Measurements from ENCODE around the gene KCNC1. TPM values are rescaled to one million over a fixed set of nuclear protein-coding genes. Genes with fewer than 3 reads are reported as not detected.

The KCNC1 gene
- total RNA-seq, 5 donors from 2014 or later (not counting 1 experiment from before 2014, with no cell fraction given) = not detected

DNA sequence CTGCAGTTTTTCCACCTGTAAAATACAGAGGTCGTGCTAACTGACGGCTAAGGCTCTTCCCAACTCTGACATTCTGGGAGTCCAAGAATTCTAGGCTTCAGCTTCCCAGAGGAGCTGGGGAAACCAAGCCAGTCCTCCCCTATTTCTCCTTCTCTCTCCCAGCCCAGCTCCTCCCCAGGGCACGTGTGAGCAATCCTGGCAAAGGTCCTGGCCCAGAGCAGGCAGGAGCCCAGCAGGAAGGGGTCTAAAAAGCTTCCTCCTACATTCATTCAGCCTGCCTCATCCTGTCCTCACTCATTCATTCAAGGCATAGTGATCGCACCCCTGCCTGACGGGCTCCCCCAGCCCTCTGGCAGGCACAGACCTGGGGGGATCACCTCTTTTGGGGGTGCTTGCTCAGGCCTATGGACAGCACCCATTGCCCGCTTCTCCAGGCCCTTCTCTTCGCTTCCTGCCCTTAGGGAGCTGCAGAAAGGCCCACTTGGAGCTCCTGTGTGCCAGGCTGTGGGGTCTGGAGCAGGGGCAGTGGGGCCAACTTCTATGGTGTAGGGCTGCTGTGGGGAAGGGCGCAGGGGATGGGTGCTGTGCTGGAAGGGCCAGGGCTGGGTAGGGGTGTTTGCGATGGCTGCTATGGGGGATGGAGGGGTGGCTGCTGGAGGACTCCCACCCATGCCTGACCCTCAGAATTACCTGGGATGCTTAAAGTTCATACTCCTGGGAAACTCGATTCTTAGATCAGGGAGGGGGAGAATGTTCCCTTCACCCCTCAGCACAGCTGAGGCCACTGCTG, 9.8 kb downstream of the KCNC1 start:
- ATAC-seq (replicated peaks in 1 of 4) (no peak), DNase-seq (no peak)
- no peaks in the 10 kb centered on the region for H3K4me1 ChIP-seq (ENCODE audit: control insufficient read depth in 1 of 2, extremely low read depth in 1 of 2, insufficient read depth in 2 of 2, low read length in 2 of 2)
- no peak overlapping the region for H3K4me3 ChIP-seq (ENCODE audit: control insufficient read depth in 1 of 2, extremely low read depth in 1 of 2, low read length in 1 of 2)
- no peak overlapping the region for H3K27ac ChIP-seq (ENCODE audit: low read length)
- Mint-ChIP-seq H3K4me1 (no peaks in the 10 kb centered on the region), H3K27me3 (peaks cover 31 to 35% of the 10 kb centered on the region in 2 donors), H3K27ac (no peak overlapping the region), H3K36me3 (no peaks in the 10 kb centered on the region), H3K9me3 (no peaks in the 10 kb centered on the region), H3K4me3 (no peak overlapping the region)
- no peaks in the 10 kb centered on the region for H3K9me3 ChIP-seq
- CTCF ChIA-PET = no interaction called here
- POLR2A ChIA-PET = no interaction called here
- H3K27me3 ChIP-seq (replicated peaks in 1 of 2; ENCODE audit: control insufficient read depth in 2 of 2, extremely low read depth in 1 of 2, insufficient read depth in 2 of 2, low read length in 1 of 2) = peaks cover 0 to 63% of the 10 kb centered on the region in 2 experiments
- 76% methylated on average over 8 of the region's 10 CpGs for WGBS (ENCODE audit: insufficient coverage)
- no peaks in the 10 kb centered on the region for H3K36me3 ChIP-seq (ENCODE audit: control insufficient read depth in 2 of 2, extremely low read depth in 1 of 2, insufficient read depth in 1 of 2, low read length in 1 of 2)

DNA sequence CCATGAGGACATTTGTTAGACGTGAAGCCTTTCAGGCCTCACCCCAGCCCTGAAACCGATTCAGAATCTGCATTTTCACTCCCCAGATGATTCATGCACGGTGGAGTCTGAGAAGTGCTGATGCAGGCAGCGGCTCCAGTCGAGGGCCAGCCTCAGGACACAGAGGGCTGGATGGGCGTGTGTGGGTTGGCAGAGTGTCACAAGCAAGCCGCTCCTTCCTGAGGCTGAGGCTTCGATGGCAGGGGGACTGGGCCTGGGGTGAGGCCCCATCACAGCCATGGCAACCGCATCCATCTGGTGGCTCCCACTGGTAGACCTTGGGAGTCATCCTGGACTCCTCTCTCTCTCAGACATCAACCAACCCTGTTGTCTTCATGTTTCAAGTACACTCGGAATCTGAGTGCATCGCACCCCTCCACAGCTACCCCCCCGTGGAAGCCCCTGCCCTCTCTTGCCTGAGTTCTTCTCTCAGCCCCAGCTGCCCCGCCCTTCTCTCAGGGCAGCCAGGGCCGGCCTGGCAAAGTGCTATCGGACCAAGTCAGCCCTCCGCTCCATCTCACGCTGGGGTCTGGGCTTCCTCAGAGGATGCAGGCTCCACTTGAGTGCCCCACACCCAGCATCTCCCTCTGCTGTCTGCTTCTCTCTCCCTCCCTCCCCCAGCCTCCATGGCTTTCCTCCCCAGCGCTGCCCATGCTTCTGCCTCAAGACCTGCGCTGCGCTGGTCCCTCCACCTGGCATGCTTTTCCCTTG, 10.6 kb downstream of the KCNC1 start:
- Mint-ChIP-seq H3K4me3 (no peak overlapping the region), H3K27me3 (peaks cover 35 to 39% of the 10 kb centered on the region in 2 donors), H3K36me3 (no peaks in the 10 kb centered on the region), H3K27ac (no peak overlapping the region), H3K9me3 (no peaks in the 10 kb centered on the region), H3K4me1 (no peaks in the 10 kb centered on the region)
- Histone ChIP-seq H3K4me1 (ENCODE audit: control insufficient read depth in 1 of 2, extremely low read depth in 1 of 2, insufficient read depth in 2 of 2, low read length in 2 of 2) (no peaks in the 10 kb centered on the region), H3K4me3 (ENCODE audit: control insufficient read depth in 1 of 2, extremely low read depth in 1 of 2, low read length in 1 of 2) (no peak overlapping the region), H3K27me3 (replicated peaks in 1 of 2; ENCODE audit: control insufficient read depth in 2 of 2, extremely low read depth in 1 of 2, insufficient read depth in 2 of 2, low read length in 1 of 2) (peaks cover 0 to 59% of the 10 kb centered on the region in 2 experiments), H3K36me3 (ENCODE audit: control insufficient read depth in 2 of 2, extremely low read depth in 1 of 2, insufficient read depth in 1 of 2, low read length in 1 of 2) (no peaks in the 10 kb centered on the region), H3K9me3 (no peaks in the 10 kb centered on the region), H3K27ac (ENCODE audit: low read length) (no peak overlapping the region)
- ATAC-seq (replicated peaks in 1 of 4) (no peak), DNase-seq (no peak)
- WGBS (ENCODE audit: insufficient coverage) = 79% methylated on average over 15 of the region's 20 CpGs
- POLR2A ChIA-PET = no interaction called here
- CTCF ChIA-PET = no interaction called here

DNA sequence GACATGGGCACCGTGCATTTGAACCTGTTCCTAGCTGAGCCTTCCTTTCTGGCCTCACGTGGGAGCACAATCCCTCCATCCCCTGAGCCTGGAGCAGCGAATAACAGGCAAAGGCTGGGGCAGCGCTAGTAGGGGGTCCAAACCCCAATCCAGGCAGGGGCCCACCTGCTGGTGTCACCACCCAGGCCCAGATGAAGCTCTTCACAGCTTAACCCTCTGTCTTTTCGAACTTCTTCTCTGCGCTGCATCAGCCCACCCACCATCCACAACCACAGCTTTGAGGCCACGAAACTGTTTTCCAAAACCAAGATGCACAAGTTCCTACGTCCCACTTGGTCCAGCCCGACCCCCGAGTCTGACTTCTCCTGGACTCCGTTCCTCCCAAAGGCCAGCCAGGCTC, 11.5 kb downstream of the KCNC1 start:
- no peaks in the 10 kb centered on the region for H3K36me3 ChIP-seq (ENCODE audit: control insufficient read depth in 2 of 2, extremely low read depth in 1 of 2, insufficient read depth in 1 of 2, low read length in 1 of 2)
- peaks cover 0 to 50% of the 10 kb centered on the region in 2 experiments for H3K27me3 ChIP-seq (replicated peaks in 1 of 2; ENCODE audit: control insufficient read depth in 2 of 2, extremely low read depth in 1 of 2, insufficient read depth in 2 of 2, low read length in 1 of 2)
- ATAC-seq (replicated peaks in 1 of 4) (no peak), DNase-seq (no peak)
- no peaks in the 10 kb centered on the region for H3K4me1 ChIP-seq (ENCODE audit: control insufficient read depth in 1 of 2, extremely low read depth in 1 of 2, insufficient read depth in 2 of 2, low read length in 2 of 2)
- H3K27ac ChIP-seq (ENCODE audit: low read length) = no peak overlapping the region
- H3K9me3 ChIP-seq = no peaks in the 10 kb centered on the region
- H3K4me1 Mint-ChIP-seq = no peaks in the 10 kb centered on the region
- 77% methylated on average over 4 of the region's 11 CpGs for WGBS (ENCODE audit: insufficient coverage)
- H3K27ac Mint-ChIP-seq = no peak overlapping the region
- POLR2A ChIA-PET = no interaction called here
- CTCF ChIA-PET = no interaction called here
- H3K27me3 Mint-ChIP-seq = peaks cover 37 to 40% of the 10 kb centered on the region in 2 donors
- no peaks in the 10 kb centered on the region for H3K36me3 Mint-ChIP-seq
- no peaks in the 10 kb centered on the region for H3K9me3 Mint-ChIP-seq
- no peak overlapping the region for H3K4me3 Mint-ChIP-seq
- H3K4me3 ChIP-seq (ENCODE audit: control insufficient read depth in 1 of 2, extremely low read depth in 1 of 2, low read length in 1 of 2) = no peak overlapping the region

DNA sequence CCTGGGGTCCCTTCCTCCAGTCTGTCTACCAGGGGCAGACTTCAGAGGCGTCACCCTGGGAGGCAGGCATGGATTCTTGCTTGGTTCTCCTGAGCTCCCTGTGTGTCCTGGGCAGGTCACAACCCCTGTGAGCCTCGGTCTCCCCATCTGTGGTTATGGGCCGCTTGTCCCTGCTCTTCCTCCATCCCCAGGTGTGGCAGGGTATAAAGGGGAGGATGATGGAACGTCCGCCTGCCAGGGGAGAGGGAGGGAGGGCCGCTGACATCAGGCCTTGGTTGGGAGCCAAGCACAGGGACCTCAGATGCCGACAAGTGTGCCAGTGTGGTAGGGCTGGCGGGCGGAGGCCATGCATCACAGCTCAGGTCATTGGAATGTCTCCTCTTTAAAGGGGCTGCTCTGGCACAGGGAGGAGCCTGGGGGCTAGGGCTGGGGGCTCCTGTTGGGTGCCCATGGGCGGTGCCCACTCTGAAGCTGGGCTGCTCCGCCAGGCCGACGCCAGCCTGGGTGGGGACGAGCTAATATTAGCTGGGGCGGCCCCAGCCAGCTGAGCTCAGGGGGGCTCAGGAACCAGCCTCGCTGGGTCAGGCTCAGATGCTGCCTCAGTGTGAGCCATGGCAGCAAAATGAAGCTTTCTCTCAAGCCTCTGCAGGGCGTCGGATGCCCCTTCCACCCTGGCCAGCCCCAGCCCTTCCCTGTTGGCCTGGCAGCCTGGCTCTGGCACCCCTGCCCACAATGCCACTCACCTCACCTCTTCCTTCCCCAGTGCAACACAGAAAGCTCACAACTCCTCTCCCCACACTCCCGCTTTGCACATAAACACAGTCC, 12.8 kb downstream of the KCNC1 start:
- no peaks in the 10 kb centered on the region for H3K4me1 Mint-ChIP-seq
- no peaks in the 10 kb centered on the region for H3K9me3 ChIP-seq
- no peak overlapping the region for H3K4me3 ChIP-seq (ENCODE audit: control insufficient read depth in 1 of 2, extremely low read depth in 1 of 2, low read length in 1 of 2)
- no peaks in the 10 kb centered on the region for H3K9me3 Mint-ChIP-seq
- H3K4me1 ChIP-seq (ENCODE audit: control insufficient read depth in 1 of 2, extremely low read depth in 1 of 2, insufficient read depth in 2 of 2, low read length in 2 of 2) = no peaks in the 10 kb centered on the region
- no peak overlapping the region for H3K27ac Mint-ChIP-seq
- H3K27me3 ChIP-seq (replicated peaks in 1 of 2; ENCODE audit: control insufficient read depth in 2 of 2, extremely low read depth in 1 of 2, insufficient read depth in 2 of 2, low read length in 1 of 2) = peaks cover 0 to 47% of the 10 kb centered on the region in 2 experiments
- peaks cover 27 to 35% of the 10 kb centered on the region in 2 donors for H3K27me3 Mint-ChIP-seq
- DNase-seq (no peak), ATAC-seq (replicated peaks in 1 of 4) (no peak)
- H3K27ac ChIP-seq (ENCODE audit: low read length) = no peak overlapping the region
- WGBS (ENCODE audit: insufficient coverage) = 78% methylated on average over 14 of the region's 19 CpGs
- H3K36me3 ChIP-seq (ENCODE audit: control insufficient read depth in 2 of 2, extremely low read depth in 1 of 2, insufficient read depth in 1 of 2, low read length in 1 of 2) = no peaks in the 10 kb centered on the region
- CTCF ChIA-PET = interaction anchor here in 1 of 2 donors (0.5 to 0.6 kb wide), 2 partner anchors 33 to 757 kb away, joined by 3 to 5 read pairs; no protein-coding TSS in a partner anchor
- H3K36me3 Mint-ChIP-seq = no peaks in the 10 kb centered on the region
- H3K4me3 Mint-ChIP-seq = no peak overlapping the region
- POLR2A ChIA-PET = no interaction called here

DNA sequence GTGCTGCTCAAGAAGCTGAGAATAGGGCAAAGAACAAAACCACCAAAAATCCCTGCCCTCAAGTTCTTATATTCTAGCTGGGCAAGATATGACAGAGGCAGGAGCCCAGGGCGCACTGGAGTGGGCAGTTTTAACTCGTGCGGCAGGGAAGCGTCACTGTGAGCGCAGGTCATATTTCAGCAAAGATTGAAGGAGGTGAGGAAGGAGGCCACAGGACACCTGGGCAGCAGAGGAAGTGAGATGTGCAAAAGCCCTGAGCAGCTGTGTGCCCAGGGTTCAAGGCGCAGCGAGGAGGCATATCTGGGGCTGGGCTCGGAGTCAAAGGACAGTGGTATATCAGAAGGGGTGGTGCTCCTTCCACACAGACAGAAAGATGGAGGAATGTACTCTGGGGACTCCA, 13.5 kb downstream of the KCNC1 start:
- ChIA-PET POLR2A (no interaction called here), CTCF (no interaction called here)
- no peaks in the 10 kb centered on the region for H3K9me3 Mint-ChIP-seq
- H3K4me1 ChIP-seq (ENCODE audit: control insufficient read depth in 1 of 2, extremely low read depth in 1 of 2, insufficient read depth in 2 of 2, low read length in 2 of 2) = no peaks in the 10 kb centered on the region
- no peaks in the 10 kb centered on the region for H3K36me3 ChIP-seq (ENCODE audit: control insufficient read depth in 2 of 2, extremely low read depth in 1 of 2, insufficient read depth in 1 of 2, low read length in 1 of 2)
- no peaks in the 10 kb centered on the region for H3K4me1 Mint-ChIP-seq
- peaks cover 26 to 35% of the 10 kb centered on the region in 2 donors for H3K27me3 Mint-ChIP-seq
- no peak overlapping the region for H3K27ac ChIP-seq (ENCODE audit: low read length)
- no peaks in the 10 kb centered on the region for H3K36me3 Mint-ChIP-seq
- 78% methylated on average over 6 of the region's 8 CpGs for WGBS (ENCODE audit: insufficient coverage)
- no peaks in the 10 kb centered on the region for H3K9me3 ChIP-seq
- H3K27ac Mint-ChIP-seq = no peak overlapping the region
- no peak overlapping the region for H3K4me3 Mint-ChIP-seq
- H3K4me3 ChIP-seq (ENCODE audit: control insufficient read depth in 1 of 2, extremely low read depth in 1 of 2, low read length in 1 of 2) = no peak overlapping the region
- ATAC-seq (replicated peaks in 1 of 4) = no peak
- no peak for DNase-seq
- peaks cover 0 to 48% of the 10 kb centered on the region in 2 experiments for H3K27me3 ChIP-seq (replicated peaks in 1 of 2; ENCODE audit: control insufficient read depth in 2 of 2, extremely low read depth in 1 of 2, insufficient read depth in 2 of 2, low read length in 1 of 2)

Data from T-cell (primary cell).